ENCODE measurements around the gene SLC45A2.

The SLC45A2 gene

GRCh38 chr5:34002629-34003328, 18.3 kb upstream of the SLC45A2 start:
- no peak overlapping the region for H3K4me3 ChIP-seq (ENCODE audit: control insufficient read depth, low read depth, low read length)
- no peak for DNase-seq (ENCODE audit: low read depth)

GRCh38 chr5:34001241-34001841, 16.8 kb upstream of the SLC45A2 start:
- no peak for TF ChIP-seq CTCF (conservative IDR thresholded peaks at IDR 0.05; ENCODE audit: control insufficient read depth, insufficient read depth, low read depth, low read length)
- no peak overlapping the region for H3K4me3 ChIP-seq (ENCODE audit: control insufficient read depth, low read depth, low read length)
- DNase-seq (ENCODE audit: low read depth), result no peak

More at GRCh38 chr5:34002629-34003328, 18.3 kb upstream of the SLC45A2 start:
- no peak for TF ChIP-seq CTCF (conservative IDR thresholded peaks at IDR 0.05; ENCODE audit: control insufficient read depth, insufficient read depth, low read depth, low read length)

GRCh38 chr5:33999978-34000377, 15.5 kb upstream of the SLC45A2 start:
- no peak overlapping the region for H3K4me3 ChIP-seq (ENCODE audit: control insufficient read depth, low read depth, low read length)
- DNase-seq (ENCODE audit: low read depth), result no peak
- no peak for TF ChIP-seq CTCF (conservative IDR thresholded peaks at IDR 0.05; ENCODE audit: control insufficient read depth, insufficient read depth, low read depth, low read length)

GRCh38 chr5:33997331-33997983, 13.0 kb upstream of the SLC45A2 start:
- peak; percentile 80 for TF ChIP-seq CTCF (conservative IDR thresholded peaks at IDR 0.05; ENCODE audit: control insufficient read depth, insufficient read depth, low read depth, low read length)
- peak; percentile 89 for DNase-seq (ENCODE audit: low read depth)
- H3K4me3 ChIP-seq (ENCODE audit: control insufficient read depth, low read depth, low read length), result no peak overlapping the region

GRCh38 chr5:33995865-33996264, 11.4 kb upstream of the SLC45A2 start:
- DNase-seq (ENCODE audit: low read depth), result no peak
- TF ChIP-seq CTCF (conservative IDR thresholded peaks at IDR 0.05; ENCODE audit: control insufficient read depth, insufficient read depth, low read depth, low read length), result no peak
- H3K4me3 ChIP-seq (ENCODE audit: control insufficient read depth, low read depth, low read length), result no peak overlapping the region

GRCh38 chr5:33994845-33995244, 10.4 kb upstream of the SLC45A2 start:
- no peak overlapping the region for H3K4me3 ChIP-seq (ENCODE audit: control insufficient read depth, low read depth, low read length)
- TF ChIP-seq CTCF (conservative IDR thresholded peaks at IDR 0.05; ENCODE audit: control insufficient read depth, insufficient read depth, low read depth, low read length), result peak; percentile 16
- DNase-seq (ENCODE audit: low read depth), result peak; percentile 76
